Body of pancreas (tissue), 4 donors: ENCODE data around the gene HLA-DRB5.

Source experiments
- CTCF ChIP-seq, 7 experiments: fragments of 450-650 bp in 4 of 7; fragments of 200-600 bp in 3 of 7; sonication (generic) in 3 of 7; IDR thresholded peaks; one replicate each; pipeline ENCODE4 v1.5.1; 2016 to 2019; ENCODE audit warnings: antibody characterized with exemption in 7 of 7
- POLR2A ChIP-seq, 3 donors: fragments of 450-650 bp; IDR thresholded peaks; one replicate each; pipeline ENCODE4 v1.6.1; 2016; ENCODE audit warnings: antibody characterized with exemption in 3 of 3, mild to moderate bottlenecking in 2 of 3

- TF ChIP-seq CTCF (IDR thresholded peaks at IDR 0.05): no peak
- TF ChIP-seq POLR2A (IDR thresholded peaks at IDR 0.05): no peak
Observed at GRCh38 chr6:32472781-32473375, 57.2 kb downstream of the HLA-DRB5 start.
